MM.1S (cell line): Measurements from ENCODE around the gene LIX1.
"Not testable (repeated sequence)": the region's sequence is repeated elsewhere in the genome, so short reads cannot be mapped to it uniquely, and the experiment has no call there.

Experiments
- DNase-seq: peaks from one replicate; pipeline ENCODE4 v3.0.0-alpha.2; 2015
- H2AFZ ChIP-seq: fragments of 300-600 bp; sonication (generic); 2 replicates; pipeline ENCODE4 v1.6.0; 2016; ENCODE audit warnings: antibody characterized with exemption, low read length
- H3F3A ChIP-seq: fragments of 300-600 bp; sonication (generic); 2 replicates; pipeline ENCODE4 v1.6.1; 2016; ENCODE audit warnings: mild to moderate bottlenecking, antibody characterized with exemption, low read length, moderate library complexity, mixed read lengths; ENCODE audit not compliant: insufficient read depth
- H3K27ac ChIP-seq: fragments of 300-600 bp; sonication (generic); 2 replicates; pipeline ENCODE4 v1.5.1; 2016; ENCODE audit warnings: mild to moderate bottlenecking, low read length
- H3K27me3 ChIP-seq: fragments of 300-600 bp; sonication (generic); replicated peaks from 2 replicates; pipeline ENCODE4 v1.6.0; 2016; ENCODE audit warnings: low read length; ENCODE audit not compliant: insufficient read depth
- H3K36me3 ChIP-seq: fragments of 300-600 bp; sonication (generic); replicated peaks from 2 replicates; pipeline ENCODE4 v1.6.1; 2016; ENCODE audit warnings: mild to moderate bottlenecking, low read length, mixed read lengths; ENCODE audit not compliant: insufficient read depth
- H3K4me1 ChIP-seq: fragments of 300-600 bp; sonication (generic); 2 replicates; pipeline ENCODE4 v1.6.1; 2016; ENCODE audit warnings: low read length, mixed read lengths
- H3K4me2 ChIP-seq: fragments of 300-600 bp; sonication (generic); 2 replicates; pipeline ENCODE4 v1.6.0; 2016; ENCODE audit warnings: low read depth, low read length
- H3K4me3 ChIP-seq: fragments of 300-600 bp; sonication (generic); 2 replicates; pipeline ENCODE4 v1.5.1; 2016; ENCODE audit warnings: low read length, mixed read lengths
- H3K79me2 ChIP-seq: fragments of 300-600 bp; sonication (generic); 2 replicates; pipeline ENCODE4 v1.6.1; 2016; ENCODE audit warnings: mixed run types, low read length, mixed read lengths
- H3K9ac ChIP-seq: fragments of 300-600 bp; sonication (generic); 2 replicates; pipeline ENCODE4 v1.6.1; 2016; ENCODE audit warnings: low read length, mixed read lengths
- H3K9me2 ChIP-seq: fragments of 300-600 bp; sonication (generic); replicated peaks from 2 replicates; pipeline ENCODE4 v1.6.1; 2016; ENCODE audit warnings: mild to moderate bottlenecking, low read length, mixed read lengths; ENCODE audit not compliant: insufficient read depth
- H3K9me3 ChIP-seq: fragments of 300-600 bp; sonication (generic); replicated peaks from 2 replicates; pipeline ENCODE4 v1.6.1; 2016; ENCODE audit warnings: mild to moderate bottlenecking, low read length, mixed read lengths; ENCODE audit not compliant: insufficient read depth
- H4K20me1 ChIP-seq: fragments of 300-600 bp; sonication (generic); 2 replicates; pipeline ENCODE4 v1.6.1; 2016; ENCODE audit warnings: mild to moderate bottlenecking, low read length, moderate library complexity, mixed read lengths; ENCODE audit not compliant: insufficient read depth
- EZH2 ChIP-seq: fragments of 300-600 bp; sonication (generic); optimal IDR thresholded peaks from 2 replicates; pipeline ENCODE3; 2017; ENCODE audit warnings: low read depth, mild to moderate bottlenecking, antibody characterized with exemption, low read length, mixed read lengths
- EZH2phosphoT487 ChIP-seq: fragments of 300-600 bp; sonication (generic); IDR thresholded peaks from 2 replicates; pipeline ENCODE4 v1.6.1; 2018; ENCODE audit warnings: antibody characterized with exemption, low read length
- TF ChIP-seq, protein P1 (sequence below): fragments of 300-600 bp; sonication (generic); IDR thresholded peaks from 2 replicates; pipeline ENCODE4 v1.5.1; 2016; ENCODE audit warnings: antibody characterized with exemption, low read length, mixed read lengths

LIX1 gene

DNA sequence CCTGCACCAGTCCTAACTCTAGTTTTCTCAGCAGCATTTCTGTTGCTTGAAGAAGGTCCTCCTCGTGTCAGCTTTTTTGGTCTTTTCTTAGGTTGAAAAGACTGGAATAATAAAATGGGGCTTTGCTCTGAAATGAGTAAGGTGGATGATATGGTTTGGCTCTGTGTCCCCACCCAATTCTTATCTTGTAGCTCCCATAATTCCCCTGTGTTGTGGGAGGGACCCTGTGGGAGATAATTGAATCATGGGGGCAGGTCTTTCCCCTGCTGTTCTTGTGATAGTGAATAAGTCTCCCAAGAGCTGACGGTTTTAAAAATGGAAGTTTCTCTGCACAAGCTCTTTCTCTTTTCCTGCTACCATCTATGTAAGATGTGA is 53.6 kb downstream of the LIX1 start:
- TF ChIP-seq EZH2phosphoT487, result no peak
- TF ChIP-seq EZH2, result no peak
- TF ChIP-seq, protein P1, sequence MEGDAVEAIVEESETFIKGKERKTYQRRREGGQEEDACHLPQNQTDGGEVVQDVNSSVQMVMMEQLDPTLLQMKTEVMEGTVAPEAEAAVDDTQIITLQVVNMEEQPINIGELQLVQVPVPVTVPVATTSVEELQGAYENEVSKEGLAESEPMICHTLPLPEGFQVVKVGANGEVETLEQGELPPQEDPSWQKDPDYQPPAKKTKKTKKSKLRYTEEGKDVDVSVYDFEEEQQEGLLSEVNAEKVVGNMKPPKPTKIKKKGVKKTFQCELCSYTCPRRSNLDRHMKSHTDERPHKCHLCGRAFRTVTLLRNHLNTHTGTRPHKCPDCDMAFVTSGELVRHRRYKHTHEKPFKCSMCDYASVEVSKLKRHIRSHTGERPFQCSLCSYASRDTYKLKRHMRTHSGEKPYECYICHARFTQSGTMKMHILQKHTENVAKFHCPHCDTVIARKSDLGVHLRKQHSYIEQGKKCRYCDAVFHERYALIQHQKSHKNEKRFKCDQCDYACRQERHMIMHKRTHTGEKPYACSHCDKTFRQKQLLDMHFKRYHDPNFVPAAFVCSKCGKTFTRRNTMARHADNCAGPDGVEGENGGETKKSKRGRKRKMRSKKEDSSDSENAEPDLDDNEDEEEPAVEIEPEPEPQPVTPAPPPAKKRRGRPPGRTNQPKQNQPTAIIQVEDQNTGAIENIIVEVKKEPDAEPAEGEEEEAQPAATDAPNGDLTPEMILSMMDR, result no peak
- Histone ChIP-seq H3K4me1 (no peaks in the 10 kb centered on the region), H3K27ac (no peak overlapping the region), H4K20me1 (no peaks in the 10 kb centered on the region), H3F3A (no peaks in the 10 kb centered on the region), H3K9ac (no peak overlapping the region), H3K9me2 (no peaks in the 10 kb centered on the region), H3K9me3 (no peaks in the 10 kb centered on the region), H3K4me2 (no peak overlapping the region), H3K4me3 (no peak overlapping the region), H3K79me2 (no peaks in the 10 kb centered on the region), H2AFZ (no peak overlapping the region), H3K27me3 (no peaks in the 10 kb centered on the region), H3K36me3 (no peaks in the 10 kb centered on the region)
- DNase-seq, result no peak

DNA sequence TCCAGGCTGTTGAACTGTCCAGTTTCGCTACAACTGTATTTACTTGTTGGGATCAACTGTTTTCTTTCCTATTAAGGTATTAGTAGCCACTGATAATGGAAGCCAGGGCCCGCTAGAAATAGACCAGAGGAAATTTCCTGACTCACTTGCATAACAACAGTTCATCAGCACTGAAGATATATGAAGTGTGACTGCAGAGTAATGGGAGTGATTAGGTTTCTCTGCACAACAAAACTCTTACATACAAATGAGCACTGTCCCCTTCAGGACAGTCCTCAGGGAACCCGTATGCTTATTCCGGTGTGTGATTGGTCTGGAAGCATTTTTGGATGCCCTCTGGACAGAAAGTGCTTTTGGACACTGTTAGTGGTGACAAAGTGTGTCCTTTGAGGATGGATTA is 55.3 kb downstream of the LIX1 start:
- no peaks in the 10 kb centered on the region for H3F3A ChIP-seq

DNA sequence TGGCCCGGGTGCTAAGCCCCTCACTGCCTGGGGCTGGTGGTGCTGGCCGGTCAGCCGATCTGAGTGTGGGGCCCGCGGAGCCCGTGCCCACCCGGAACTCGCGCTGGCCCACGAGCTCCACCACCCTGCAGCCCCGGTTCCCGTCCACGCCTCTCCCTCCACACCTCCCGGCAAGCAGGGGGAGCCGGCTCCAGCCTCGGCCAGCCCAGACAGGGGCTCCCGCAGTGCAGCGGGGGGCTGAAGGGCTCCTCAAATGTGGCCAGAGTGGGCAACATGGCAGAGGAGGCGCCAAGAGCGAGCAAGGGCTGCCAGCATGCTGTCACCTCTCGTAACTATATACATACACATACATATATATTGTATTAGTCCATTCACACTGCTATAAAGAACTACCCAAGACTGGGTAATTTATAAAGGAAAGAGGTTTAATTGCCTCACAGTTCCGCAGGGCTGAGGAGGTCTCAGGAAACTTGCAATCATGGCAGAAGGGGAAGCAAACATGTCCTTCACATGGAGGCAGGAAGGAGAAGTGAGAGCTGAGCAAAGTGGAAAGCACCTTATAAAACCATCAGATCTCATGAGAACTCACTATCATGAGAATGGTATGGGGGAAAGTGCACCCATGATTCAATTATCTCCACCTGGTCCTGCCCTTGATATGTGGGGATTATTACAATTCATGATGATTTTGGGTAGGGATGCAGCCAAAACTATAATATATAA is 56.8 kb downstream of the LIX1 start:
- H3K9me2 ChIP-seq, result no peaks in the 10 kb centered on the region
- H3K36me3 ChIP-seq, result no peaks in the 10 kb centered on the region
- no peak overlapping the region for H2AFZ ChIP-seq
- TF ChIP-seq EZH2, result no peak
- TF ChIP-seq, protein P1, result no peak
- no peak for TF ChIP-seq EZH2phosphoT487
- H3K27ac ChIP-seq, result no peak overlapping the region
- no peak overlapping the region for H3K9ac ChIP-seq
- H3F3A ChIP-seq, result no peaks in the 10 kb centered on the region
- no peaks in the 10 kb centered on the region for H4K20me1 ChIP-seq
- DNase-seq, result no peak
- no peaks in the 10 kb centered on the region for H3K4me1 ChIP-seq
- H3K4me3 ChIP-seq, result no peak overlapping the region
- H3K79me2 ChIP-seq, result no peaks in the 10 kb centered on the region
- H3K27me3 ChIP-seq, result no peaks in the 10 kb centered on the region
- H3K4me2 ChIP-seq, result no peak overlapping the region
- no peaks in the 10 kb centered on the region for H3K9me3 ChIP-seq

More for the DNA sequence above, 55.3 kb downstream of the LIX1 start:
- Histone ChIP-seq H3K36me3 (no peaks in the 10 kb centered on the region), H3K9ac (no peak overlapping the region), H2AFZ (no peak overlapping the region), H3K27me3 (no peaks in the 10 kb centered on the region), H3K9me2 (no peaks in the 10 kb centered on the region), H4K20me1 (no peaks in the 10 kb centered on the region), H3K79me2 (no peaks in the 10 kb centered on the region), H3K27ac (no peak overlapping the region), H3K9me3 (no peaks in the 10 kb centered on the region), H3K4me1 (no peaks in the 10 kb centered on the region), H3K4me2 (no peak overlapping the region), H3K4me3 (no peak overlapping the region)
- TF ChIP-seq EZH2phosphoT487, result no peak
- no peak for TF ChIP-seq EZH2
- TF ChIP-seq, protein P1, result no peak
- DNase-seq, result no peak

GRCh38 chr5:97084782-97085458 is 57.5 kb downstream of the LIX1 start:
- not testable (repeated sequence) for H4K20me1 ChIP-seq, H3K36me3 ChIP-seq, H3K4me1 ChIP-seq, H3K9ac ChIP-seq, H3K9me3 ChIP-seq, H3K9me2 ChIP-seq, H3K4me3 ChIP-seq, DNase-seq, H2AFZ ChIP-seq, H3K27me3 ChIP-seq, H3K79me2 ChIP-seq, H3K4me2 ChIP-seq, H3F3A ChIP-seq, H3K27ac ChIP-seq
